NCI-H146 treated with DMSO at 0.1 percent for 48 hours (cell line): ENCODE results near the gene OR5H1.
"Not testable (repeated sequence)": the region's sequence is repeated elsewhere in the genome, so short reads cannot be mapped to it uniquely, and the experiment has no call there.

Experiments
- DNase-seq: peaks from one replicate; lab custom pipeline; 2025; ENCODE audit not compliant: unreplicated experiment; lab: John Stamatoyannopoulos, UW

OR5H1 gene

GRCh38 chr3:98130421-98130820 lies at the start of gene OR5H1:
OR5H1 (plus strand) TSS chr3:98130721; CDS start chr3:98132698, 1,977 bp downstream.
- DNase-seq = no peak

- DNase-seq = no peak
Observed at GRCh38 chr3:98086873-98087272, 43.6 kb upstream of the OR5H1 start, which contains the start of gene OR5AC2. OR5AC2 (plus strand) TSS chr3:98087173; CDS start chr3:98087173, 0 bp downstream.

DNA sequence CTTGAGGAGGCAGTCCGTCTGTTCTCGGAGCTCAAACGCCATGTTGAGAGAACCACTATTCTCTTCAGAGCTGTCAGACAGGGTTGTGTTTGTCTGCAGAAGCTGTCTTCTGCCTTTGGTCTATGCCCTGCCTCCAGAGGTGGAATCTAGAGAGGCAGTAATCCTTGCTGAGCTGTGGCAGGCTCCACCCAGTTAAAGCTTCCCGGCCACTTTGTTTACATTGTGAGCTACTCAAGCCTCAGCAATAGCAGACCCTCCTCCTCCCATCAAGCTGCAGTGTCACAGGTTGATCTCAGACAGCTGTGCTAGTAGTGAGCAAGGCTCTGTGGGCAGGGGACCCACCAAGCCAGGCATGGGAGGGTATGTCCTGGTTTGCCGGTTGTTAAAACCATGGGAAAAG lies 34.6 kb upstream of the OR5H1 start:
- no peak for DNase-seq

- no peak for DNase-seq
Observed at GRCh38 chr3:98099848-98100247, 30.7 kb upstream of the OR5H1 start.

- no peak for DNase-seq
Observed at GRCh38 chr3:98108162-98108561, 22.4 kb upstream of the OR5H1 start.

DNA sequence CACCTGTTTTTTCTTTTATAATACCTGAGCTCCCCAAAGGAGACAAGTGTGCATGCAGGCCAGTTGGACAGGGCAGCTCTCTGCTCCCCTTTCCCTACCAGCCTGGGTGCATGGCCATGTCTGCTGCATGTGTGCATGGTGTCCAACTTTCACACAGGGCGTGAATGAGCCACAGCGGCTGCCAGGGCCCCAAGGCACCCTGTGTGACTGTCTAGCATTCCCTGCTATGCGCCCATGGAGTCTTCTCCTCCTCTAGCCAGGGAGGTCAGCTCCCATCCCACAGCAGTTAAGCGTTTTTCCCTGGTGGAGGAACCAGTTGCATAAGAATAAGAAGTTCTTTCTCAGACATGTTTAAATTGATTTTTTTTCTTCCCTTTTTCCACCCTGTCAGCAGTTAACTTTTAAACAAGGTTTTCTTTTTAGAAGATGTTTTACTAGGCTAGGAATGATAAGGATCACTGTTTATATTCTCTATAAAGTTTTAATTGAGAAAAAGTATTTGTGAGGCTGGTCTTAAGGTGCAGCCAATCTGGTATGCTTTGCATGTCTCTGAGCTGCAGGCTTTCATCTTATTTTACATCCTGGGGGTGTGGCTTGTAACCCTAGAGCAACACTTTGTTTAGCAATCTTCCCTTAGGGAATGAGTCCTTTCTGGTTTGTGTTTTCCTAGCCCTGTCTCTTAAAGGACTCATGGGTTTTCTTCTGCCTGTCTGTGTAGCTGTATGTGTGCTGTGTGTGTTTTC lies 20.5 kb upstream of the OR5H1 start:
- DNase-seq = no peak

GRCh38 chr3:98110550-98110908 lies 20.0 kb upstream of the OR5H1 start:
- no peak for DNase-seq

- DNase-seq = no peak
Observed at GRCh38 chr3:98114264-98114663, 16.3 kb upstream of the OR5H1 start.

- DNase-seq = no peak
Observed at GRCh38 chr3:98115717-98116116, 14.8 kb upstream of the OR5H1 start.

GRCh38 chr3:98136631-98137030 lies 6.1 kb downstream of the OR5H1 start:
- DNase-seq = no peak

DNA sequence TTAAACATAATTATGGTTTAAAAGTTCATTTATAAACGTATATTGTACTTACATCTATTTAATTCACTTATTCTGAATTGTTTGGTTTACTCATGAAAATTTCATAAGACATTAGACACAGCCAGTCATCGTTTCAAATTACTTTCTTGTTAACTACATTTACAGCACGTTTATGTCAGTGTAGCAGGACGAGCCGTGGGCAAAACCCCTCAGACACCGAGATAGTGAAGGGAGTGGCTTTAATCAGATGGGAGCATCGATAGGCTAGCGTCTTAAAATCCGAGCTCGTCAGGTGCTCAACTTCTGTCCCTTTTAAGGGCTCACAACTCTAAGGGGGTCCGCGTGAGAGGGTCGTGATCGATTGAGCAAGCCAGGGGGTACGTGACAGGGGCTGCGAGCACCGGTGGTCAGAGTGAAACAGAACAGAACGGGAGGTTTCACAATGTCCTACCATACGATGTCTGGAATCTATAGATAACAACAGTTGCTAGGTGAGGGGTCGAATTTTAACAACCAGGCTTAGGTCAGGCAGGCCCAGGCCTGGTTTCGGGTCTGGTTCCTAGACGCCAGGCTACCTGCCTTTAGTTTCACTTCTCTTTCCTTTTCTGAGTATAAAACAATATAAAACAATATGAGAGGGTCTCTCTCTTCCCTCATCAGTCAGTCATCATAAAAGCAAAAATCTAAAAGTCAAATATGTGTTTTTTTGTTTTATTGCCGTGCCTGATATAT lies 7.5 kb downstream of the OR5H1 start:
- not testable (repeated sequence) for DNase-seq

- DNase-seq = no peak
Observed at GRCh38 chr3:98140531-98140930, 10.0 kb downstream of the OR5H1 start.

GRCh38 chr3:98147179-98147578 lies 16.7 kb downstream of the OR5H1 start, which contains the start of gene OR5H14:
OR5H14 (plus strand) TSS chr3:98147479; CDS start chr3:98149386, 1,907 bp downstream.
- DNase-seq = no peak

GRCh38 chr3:98148751-98149150 lies 18.2 kb downstream of the OR5H1 start:
- DNase-seq = no peak

- DNase-seq = not testable (repeated sequence)
Observed at GRCh38 chr3:98149456-98149855, 18.9 kb downstream of the OR5H1 start.

DNA sequence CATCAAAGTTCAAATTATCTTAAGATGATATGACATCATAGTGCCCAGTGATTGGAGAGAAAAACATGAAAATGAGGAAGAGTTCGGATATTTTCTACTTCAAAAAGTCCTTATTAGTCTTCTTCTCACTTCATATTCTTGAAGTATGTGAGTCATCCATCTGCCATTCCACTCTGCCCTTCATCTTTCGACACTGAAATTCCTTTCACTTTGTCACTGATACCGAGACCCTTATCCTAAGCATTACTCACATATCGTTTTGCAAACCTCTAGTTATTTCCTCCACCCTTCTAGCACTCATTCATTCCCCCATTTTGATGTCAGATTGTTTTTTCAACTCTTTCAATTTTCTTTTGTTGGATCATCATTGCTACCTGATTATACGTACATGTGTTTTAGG lies 20.7 kb downstream of the OR5H1 start:
- no peak for DNase-seq

GRCh38 chr3:98166396-98166795 lies 35.9 kb downstream of the OR5H1 start, which contains the start of gene OR5H15:
OR5H15 (plus strand) TSS chr3:98166696; CDS start chr3:98168700, 2,004 bp downstream.
- no peak for DNase-seq

DNA sequence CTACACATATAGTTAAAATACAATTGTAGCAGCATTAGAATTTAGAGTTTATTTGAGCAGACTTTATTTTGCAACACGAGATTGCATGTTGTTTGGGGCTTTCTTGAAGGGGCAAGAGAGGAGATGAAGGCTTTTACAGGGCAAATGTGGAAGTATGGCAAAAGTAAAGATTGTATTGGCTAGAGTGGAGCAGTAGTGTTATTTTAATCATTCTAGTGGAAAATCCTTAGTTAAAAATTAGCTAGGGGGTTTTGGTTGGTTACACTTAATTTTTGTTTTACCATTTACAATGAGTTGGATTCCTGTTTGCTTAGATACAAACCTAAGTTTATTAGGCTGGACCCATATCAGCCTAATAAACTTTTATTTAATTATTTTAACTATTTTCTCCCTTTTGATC lies 40.5 kb downstream of the OR5H1 start:
- DNase-seq = no peak

- DNase-seq = no peak
Observed at GRCh38 chr3:98172621-98173020, 42.1 kb downstream of the OR5H1 start.

- DNase-seq = no peak
Observed at GRCh38 chr3:98180319-98180890, 49.9 kb downstream of the OR5H1 start.

- DNase-seq = no peak
Observed at GRCh38 chr3:98182196-98182595, 51.7 kb downstream of the OR5H1 start.

DNA sequence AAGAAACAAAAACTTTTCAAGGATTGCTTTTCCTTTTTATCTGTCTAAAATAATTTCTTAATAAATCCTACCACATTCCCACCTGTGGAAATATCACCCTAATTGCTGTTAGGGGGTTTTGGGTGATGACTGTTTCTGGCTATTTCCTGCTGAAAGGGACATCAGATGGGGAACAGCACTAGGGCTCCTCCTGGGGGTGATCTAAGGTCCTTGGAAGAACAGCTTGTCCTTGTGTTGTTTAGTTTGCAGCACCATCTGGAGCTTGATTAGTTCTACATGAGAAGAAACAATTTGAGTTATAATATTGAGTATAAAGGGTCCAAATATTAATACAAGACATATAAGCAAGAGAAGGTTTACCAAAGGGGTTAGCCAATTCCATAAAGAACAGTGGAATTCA lies 54.7 kb downstream of the OR5H1 start:
- no peak for DNase-seq
